ENCODE measurements around the gene MBTPS1.

DNA sequence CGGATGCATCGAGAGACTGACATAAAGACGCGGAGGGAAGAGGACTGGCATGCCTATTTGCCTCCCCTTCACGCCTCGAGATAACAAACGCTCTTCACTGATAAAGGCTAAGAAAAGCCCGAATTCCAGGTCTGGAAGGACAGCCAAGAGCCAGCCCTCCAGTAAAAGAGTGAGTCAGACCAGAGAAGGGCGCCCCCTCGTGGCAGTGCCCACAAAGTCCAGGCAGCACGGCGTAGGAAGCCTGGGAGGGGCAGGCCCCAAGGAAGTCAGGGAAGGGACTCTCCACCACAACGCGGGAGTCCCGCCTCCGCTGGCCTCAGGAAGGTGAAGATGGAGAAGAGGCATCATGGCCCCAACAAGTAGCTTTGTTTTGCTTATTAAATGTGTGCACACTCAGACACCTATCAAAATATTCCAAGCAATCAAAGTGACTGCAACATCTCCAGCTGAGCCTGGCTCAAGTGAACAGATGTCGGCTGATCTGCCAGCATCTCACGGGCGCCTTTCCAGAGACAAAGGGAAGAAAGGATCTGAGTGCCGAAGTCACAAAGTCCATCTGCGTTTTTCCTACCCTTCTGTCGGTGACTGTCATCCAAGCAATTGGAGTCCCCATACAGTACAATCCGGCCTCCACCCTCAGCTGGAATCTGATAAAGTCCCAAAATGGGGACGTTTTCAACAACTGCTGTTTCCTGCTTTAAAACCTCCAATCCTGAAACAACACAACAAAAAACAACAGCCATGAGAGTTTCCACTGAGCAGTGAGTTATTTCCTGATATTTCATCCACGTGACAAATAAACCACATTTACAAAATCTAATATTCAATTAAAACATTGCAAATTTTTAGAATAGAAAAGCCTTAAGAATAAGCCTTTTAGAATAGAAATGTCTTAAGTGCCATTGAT, 53.8 kb downstream of the MBTPS1 start:
- TF ChIP-seq, protein P1, sequence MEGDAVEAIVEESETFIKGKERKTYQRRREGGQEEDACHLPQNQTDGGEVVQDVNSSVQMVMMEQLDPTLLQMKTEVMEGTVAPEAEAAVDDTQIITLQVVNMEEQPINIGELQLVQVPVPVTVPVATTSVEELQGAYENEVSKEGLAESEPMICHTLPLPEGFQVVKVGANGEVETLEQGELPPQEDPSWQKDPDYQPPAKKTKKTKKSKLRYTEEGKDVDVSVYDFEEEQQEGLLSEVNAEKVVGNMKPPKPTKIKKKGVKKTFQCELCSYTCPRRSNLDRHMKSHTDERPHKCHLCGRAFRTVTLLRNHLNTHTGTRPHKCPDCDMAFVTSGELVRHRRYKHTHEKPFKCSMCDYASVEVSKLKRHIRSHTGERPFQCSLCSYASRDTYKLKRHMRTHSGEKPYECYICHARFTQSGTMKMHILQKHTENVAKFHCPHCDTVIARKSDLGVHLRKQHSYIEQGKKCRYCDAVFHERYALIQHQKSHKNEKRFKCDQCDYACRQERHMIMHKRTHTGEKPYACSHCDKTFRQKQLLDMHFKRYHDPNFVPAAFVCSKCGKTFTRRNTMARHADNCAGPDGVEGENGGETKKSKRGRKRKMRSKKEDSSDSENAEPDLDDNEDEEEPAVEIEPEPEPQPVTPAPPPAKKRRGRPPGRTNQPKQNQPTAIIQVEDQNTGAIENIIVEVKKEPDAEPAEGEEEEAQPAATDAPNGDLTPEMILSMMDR (IDR thresholded peaks at IDR 0.05): peak; percentile 74 to 93 (median 88)
- TF ChIP-seq POLR2A (IDR thresholded peaks at IDR 0.05): no peak

Data from heart left ventricle (tissue), 13 donors.